GM12891 (cell line): Measurements from ENCODE around the gene PIGX.

Experiments
- POLR2A ChIP-seq: IDR thresholded peaks from 2 replicates; pipeline ENCODE4 v1.6.1; 2011; ENCODE audit warnings: low read depth, low read length, control low read depth
- POLR2AphosphoS5 ChIP-seq: IDR thresholded peaks from 2 replicates; pipeline ENCODE4 v1.6.1; 2011; ENCODE audit warnings: low read depth, low read length, control low read depth
- POU2F2 ChIP-seq: IDR thresholded peaks from 2 replicates; pipeline ENCODE4 v1.6.1; 2011; ENCODE audit warnings: low read depth, mild to moderate bottlenecking, control low read depth, low read length, moderate library complexity
- SPI1 ChIP-seq: IDR thresholded peaks from 2 replicates; pipeline ENCODE4 v1.6.1; 2011; ENCODE audit warnings: low read depth, low read length, control low read depth
- TAF1 ChIP-seq: IDR thresholded peaks from 2 replicates; pipeline ENCODE4 v1.6.1; 2011; ENCODE audit warnings: low read depth, low read length, control low read depth

DNA sequence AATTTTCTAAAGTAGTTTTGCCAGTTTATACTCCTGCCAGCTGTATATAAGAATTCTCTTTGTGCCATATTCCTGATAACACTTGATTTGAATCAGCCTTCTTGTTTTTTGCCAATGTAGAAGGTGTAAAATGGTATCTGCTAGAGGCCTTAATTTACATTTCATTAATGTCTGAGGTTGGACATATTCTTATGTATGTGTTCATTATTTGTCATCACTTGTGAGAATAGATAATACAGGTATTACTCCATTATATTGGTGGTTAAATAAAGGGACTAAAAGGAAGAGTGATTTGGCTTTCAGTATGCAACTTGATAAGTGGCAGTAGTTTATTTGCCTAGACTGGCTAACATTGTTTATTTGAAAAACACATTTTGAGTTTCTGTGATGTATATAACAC, 53.3 kb downstream of the PIGX start:
- TF ChIP-seq POLR2A (no peak), POLR2AphosphoS5 (no peak), TAF1 (no peak), POU2F2 (no peak), SPI1 (no peak)
